ENCODE measurements around the gene AANAT.
"Not testable (repeated sequence)": the region's sequence is repeated elsewhere in the genome, so short reads cannot be mapped to it uniquely, and the experiment has no call there.

AANAT gene

DNA sequence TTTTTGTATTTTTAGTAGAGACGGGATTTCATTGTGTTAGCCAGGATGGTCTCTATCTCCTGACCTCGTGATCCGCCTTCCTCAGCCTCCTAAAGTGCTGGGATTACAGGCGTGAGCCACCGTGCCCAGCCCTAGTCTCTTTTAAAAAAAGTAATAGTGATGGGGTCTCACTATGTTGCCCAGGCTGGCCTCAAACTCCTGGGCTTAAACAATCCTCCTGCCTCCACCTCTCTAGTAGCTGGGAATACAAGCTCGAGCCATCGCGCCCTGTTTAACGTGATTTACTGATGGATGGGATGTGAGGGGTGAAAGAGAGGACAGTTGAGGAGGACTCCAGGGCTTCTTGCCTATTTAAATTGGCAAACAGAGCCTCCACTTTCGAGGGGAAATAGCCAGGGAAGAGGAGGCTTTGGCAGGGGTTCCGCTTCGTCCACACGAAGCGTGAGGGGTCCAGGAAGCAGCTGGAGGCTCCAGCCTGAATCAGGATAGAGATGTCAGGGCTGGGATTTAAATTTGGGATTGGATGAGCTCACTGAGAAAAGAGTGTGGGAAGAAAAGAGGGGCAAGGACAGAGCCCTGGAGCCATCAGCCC is 41.2 kb downstream of the AANAT start:
- DNase-seq, result not testable (repeated sequence)

- no peak for DNase-seq
These were observed 43.4 kb downstream of the AANAT start for GRCh38 chr17:76510831-76511244.

- peak in 2 of 4 experiments; percentile 86 to 89 for DNase-seq
These were observed 44.4 kb downstream of the AANAT start for GRCh38 chr17:76511668-76512365.

- DNase-seq, result no peak
These were observed 45.2 kb downstream of the AANAT start for GRCh38 chr17:76512366-76513305.

DNA sequence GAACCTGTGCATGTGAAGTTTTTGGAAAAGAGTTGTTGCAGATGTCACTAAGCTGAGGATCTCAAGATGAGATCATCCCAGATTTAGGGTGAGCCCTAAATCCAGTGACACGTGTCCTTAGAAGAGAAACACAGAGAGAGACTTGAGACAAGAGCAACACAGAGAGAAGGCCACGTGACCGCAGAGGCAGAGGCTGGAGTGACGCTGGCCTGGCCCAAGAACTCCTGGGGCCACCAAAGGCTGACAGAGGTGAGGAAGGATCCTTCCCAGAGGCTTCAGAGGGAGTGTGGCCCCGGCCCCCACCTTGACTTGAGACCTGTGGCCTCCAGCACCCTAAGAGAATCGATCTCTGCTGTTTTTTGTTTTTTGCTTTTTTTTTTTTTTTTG is 45.9 kb downstream of the AANAT start:
- DNase-seq, result peak in 1 of 4 experiments; percentile 34

DNA sequence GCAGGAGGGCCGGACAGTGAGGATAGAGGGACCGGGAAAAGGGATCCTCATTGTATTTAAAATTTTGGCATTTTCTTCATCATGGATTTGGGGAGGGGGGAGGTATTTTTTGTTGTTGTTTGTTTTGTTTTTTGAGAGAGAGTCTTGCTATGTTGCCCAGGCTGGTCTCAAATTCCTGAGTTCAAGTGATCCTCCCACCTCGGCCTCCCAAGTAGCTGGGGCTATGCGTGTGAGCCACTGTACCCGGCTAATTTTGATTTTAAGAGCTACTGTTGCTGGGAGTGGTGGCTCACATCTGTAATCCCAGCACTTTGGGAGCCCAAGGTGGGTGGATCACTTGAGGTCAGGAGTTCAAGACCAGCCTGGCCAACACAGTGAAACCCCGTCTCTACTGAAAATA is 47.0 kb downstream of the AANAT start:
- DNase-seq, result not testable (repeated sequence)

DNA sequence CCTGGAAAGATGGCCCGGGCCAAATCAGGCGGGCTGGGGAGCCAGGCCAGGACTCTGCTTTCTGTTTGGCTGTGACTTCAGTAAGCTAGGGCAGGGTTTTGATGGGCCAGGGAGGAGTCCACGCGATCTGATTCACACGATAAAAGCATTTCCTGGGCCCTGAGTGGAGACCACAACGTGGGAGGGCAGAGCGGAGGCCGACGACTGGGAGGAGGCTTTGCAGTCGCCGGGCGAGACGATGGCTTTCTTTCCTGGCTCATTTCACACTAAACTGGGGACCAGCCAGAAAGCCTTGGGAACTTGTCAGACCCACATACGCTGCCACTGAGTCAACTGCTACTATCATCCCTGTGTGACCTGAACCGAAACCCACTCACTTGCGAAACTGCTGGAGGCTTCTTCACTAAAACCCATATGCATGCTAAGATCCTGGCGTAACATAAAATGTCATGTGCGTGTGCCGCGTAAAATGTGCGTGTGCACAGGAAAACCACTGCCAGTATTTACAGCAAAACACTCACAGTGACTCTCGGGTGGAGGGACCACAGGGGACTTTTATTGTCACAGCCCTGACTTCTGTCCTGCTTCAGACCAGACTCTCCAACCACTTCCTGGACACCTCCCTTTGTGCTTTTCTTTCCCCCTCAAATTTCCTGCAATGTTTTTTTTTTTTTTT is 48.0 kb downstream of the AANAT start:
- peak; percentile 95 to 99 (median 96) for DNase-seq

DNA sequence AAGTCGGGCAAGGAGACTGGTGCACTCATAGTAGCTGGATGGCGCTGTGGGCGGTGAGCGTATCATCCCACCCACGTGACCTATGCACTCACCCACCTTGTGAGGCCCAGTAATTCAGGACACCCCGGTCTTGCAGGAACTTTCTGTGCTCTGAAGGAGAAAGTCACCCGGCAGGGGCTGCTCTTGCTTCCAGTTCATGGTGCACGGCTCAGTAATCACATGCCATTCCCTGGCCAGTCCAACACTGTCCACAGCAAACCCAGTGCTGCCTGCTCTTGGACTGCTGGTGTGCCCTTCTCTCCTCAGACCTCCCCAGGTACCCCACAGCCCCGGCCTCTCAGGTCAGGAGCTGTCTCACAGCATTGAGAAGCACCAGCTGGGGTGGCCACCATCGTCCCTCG is 50.2 kb downstream of the AANAT start:
- DNase-seq, result peak; percentile 84 to 95 (median 92)

- DNase-seq, result no peak
These were observed 51.9 kb downstream of the AANAT start for GRCh38 chr17:76519048-76519966.
